Lower leg skin (tissue), 4 donors: ENCODE data around the gene DOCK3. TPM values are rescaled to one million over a fixed set of nuclear protein-coding genes. Genes with fewer than 3 reads are reported as not detected.
"Not testable (repeated sequence)": the region's sequence is repeated elsewhere in the genome, so short reads cannot be mapped to it uniquely, and the experiment has no call there.

Source experiments
- DNase-seq, 2 donors: peaks; one replicate each; pipeline ENCODE4 v3.0.0-alpha.2; 2019; ENCODE audit warnings: low spot score in 2 of 2
- H3K4me3 ChIP-seq: fragments of 200-600 bp; sonication (generic); 2 replicates; pipeline ENCODE4 v1.5.1; 2017; ENCODE audit warnings: mild to moderate bottlenecking, low read depth; ENCODE audit not compliant: poor library complexity, severe bottlenecking
- CTCF ChIP-seq, 3 donors: fragments of 450-650 bp; IDR thresholded peaks; one replicate each; pipeline ENCODE4 v1.5.1; 2016; ENCODE audit warnings: antibody characterized with exemption in 3 of 3, mild to moderate bottlenecking in 3 of 3, moderate library complexity in 2 of 3
- POLR2A ChIP-seq, 2 donors: fragments of 450-650 bp; IDR thresholded peaks; one replicate each; pipeline ENCODE4 v1.6.1; 2016 to 2017; ENCODE audit warnings: antibody characterized with exemption in 2 of 2, mild to moderate bottlenecking in 1 of 2, moderate library complexity in 1 of 2
- WGBS, 2 donors: methylation state at CpG; one replicate each; pipeline ENCODE4 v1.1.5; 2018; 5-methylcytosine and 5-hydroxymethylcytosine counted together
- intact Hi-C: fragments of 100-400 bp; cut with DNase I; formaldehyde crosslinking; loops from one replicate; pipeline ENCODE4 v1.15.0; 2023; ENCODE audit warnings: low total_unique reads
- total RNA-seq, 4 donors: library from RNA; depleted of rRNA; stranded (reverse); fragments of >200 nt; gene quantifications; one replicate each; pipeline ENCODE4 v1.1.0, GENCODE V29; 2016

DOCK3 gene
- total RNA-seq, 4 donors from 2014 or later = 2.0 to 4.5 (median 3.0) TPM

- TF ChIP-seq CTCF (IDR thresholded peaks at IDR 0.05) (no peak), POLR2A (IDR thresholded peaks at IDR 0.05) (no peak)
- intact Hi-C loops = no loop called here
- no peak for DNase-seq
- H3K4me3 ChIP-seq = no peak overlapping the region
- 95 to 97% methylated on average over 5 of the region's 5 CpGs for WGBS, 2 donors
These were observed 173.6 kb downstream of the DOCK3 start for GRCh38 chr3:50848308-50848707.

GRCh38 chr3:50850639-50851511 lies 176.1 kb downstream of the DOCK3 start:
- intact Hi-C loops = no loop called here
- DNase-seq = no peak
- WGBS, 2 donors = 70 to 71% methylated on average over 2 to 3 of the region's 3 CpGs
- H3K4me3 ChIP-seq = no peak overlapping the region
- TF ChIP-seq POLR2A (IDR thresholded peaks at IDR 0.05) (no peak), CTCF (IDR thresholded peaks at IDR 0.05) (no peak)

DNA sequence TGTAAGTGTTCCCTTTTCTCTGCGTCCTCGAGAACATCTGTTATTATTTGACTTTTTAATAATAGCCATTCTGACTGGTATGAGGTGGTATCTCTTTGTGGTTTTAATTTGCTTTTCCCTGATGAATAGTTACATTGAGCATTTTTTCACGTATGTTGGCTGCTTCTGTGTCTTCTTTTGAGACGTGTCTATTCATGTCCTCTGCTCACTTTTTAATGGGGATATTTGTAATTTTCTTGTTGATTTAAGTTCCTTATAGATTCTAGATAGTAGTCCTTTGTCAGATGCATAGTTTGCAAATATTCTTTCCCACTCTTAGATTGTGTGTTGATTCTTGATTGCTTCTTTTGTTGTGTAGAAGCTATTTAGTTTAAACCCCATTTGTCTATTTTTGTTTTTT lies 179.2 kb downstream of the DOCK3 start:
- intact Hi-C loops = no loop called here
- TF ChIP-seq CTCF (IDR thresholded peaks at IDR 0.05) = no peak
- TF ChIP-seq POLR2A (IDR thresholded peaks at IDR 0.05) = no peak
- H3K4me3 ChIP-seq = no peak overlapping the region
- no peak for DNase-seq
- 32 to 35% methylated on average over 4 of the region's 4 CpGs for WGBS, 2 donors

GRCh38 chr3:50862221-50862620 lies 187.5 kb downstream of the DOCK3 start:
- 76 to 84% methylated on average over 3 of the region's 3 CpGs for WGBS, 2 donors
- DNase-seq = peak in 1 of 2 donors; percentile 46
- H3K4me3 ChIP-seq = no peak overlapping the region
- intact Hi-C loops = no loop called here
- TF ChIP-seq POLR2A (IDR thresholded peaks at IDR 0.05) = no peak
- no peak for TF ChIP-seq CTCF (IDR thresholded peaks at IDR 0.05)

DNA sequence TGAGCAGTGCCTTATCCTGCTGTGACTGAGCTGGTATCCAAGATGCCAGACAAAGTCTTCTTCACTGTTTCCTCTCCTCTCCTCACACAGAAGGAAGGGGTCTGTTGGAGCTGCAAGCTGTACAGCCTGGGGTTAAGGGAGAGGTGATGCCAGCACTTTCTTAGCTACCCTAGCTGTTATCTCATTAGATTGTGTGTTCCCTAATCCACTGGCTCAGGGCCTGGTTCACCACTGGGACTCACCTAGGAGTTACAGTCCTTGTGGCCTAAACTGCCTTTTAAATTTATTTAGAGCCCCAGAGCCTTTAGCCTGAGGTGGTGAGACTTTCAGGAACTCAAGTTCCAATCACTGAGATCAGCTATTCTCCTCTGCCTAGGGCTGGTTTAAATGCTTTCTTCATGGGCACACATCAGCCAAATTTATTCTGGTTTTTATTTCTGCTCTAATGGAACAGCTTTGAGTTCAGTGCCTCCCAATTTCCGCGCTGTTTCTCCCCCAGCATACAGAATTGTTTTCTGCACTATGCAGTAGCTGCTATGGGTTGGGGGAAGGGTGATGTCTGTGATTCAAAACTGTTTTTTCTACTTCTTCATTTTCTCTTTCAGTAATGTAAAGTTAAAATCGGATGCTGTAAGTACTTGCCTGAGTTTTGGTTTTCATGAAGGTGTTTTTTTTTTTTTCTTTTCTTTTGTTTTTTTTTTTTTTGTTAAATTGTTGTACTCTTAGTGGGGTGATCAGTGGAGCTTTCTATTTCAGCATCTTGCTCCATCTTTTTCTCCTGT lies 198.8 kb downstream of the DOCK3 start:
- no peak overlapping the region for H3K4me3 ChIP-seq
- TF ChIP-seq POLR2A (IDR thresholded peaks at IDR 0.05) (no peak), CTCF (IDR thresholded peaks at IDR 0.05) (no peak)
- DNase-seq = no peak
- 76 to 82% methylated on average over 3 of the region's 3 CpGs for WGBS, 2 donors
- intact Hi-C loops = no loop called here

GRCh38 chr3:50874876-50875275 lies 200.1 kb downstream of the DOCK3 start:
- 57 to 69% methylated on average over 7 of the region's 7 CpGs for WGBS, 2 donors
- intact Hi-C loops, DNase-seq, H3K4me3 ChIP-seq: not testable (repeated sequence)
